ENCODE data around the gene LOXHD1. TPM values are rescaled to one million over a fixed set of nuclear protein-coding genes. Genes with fewer than 3 reads are reported as not detected.

LOXHD1 gene
- total RNA-seq, 4 donors from 2014 or later, result 0.13 to 0.50 TPM; not detected in 2

DNA sequence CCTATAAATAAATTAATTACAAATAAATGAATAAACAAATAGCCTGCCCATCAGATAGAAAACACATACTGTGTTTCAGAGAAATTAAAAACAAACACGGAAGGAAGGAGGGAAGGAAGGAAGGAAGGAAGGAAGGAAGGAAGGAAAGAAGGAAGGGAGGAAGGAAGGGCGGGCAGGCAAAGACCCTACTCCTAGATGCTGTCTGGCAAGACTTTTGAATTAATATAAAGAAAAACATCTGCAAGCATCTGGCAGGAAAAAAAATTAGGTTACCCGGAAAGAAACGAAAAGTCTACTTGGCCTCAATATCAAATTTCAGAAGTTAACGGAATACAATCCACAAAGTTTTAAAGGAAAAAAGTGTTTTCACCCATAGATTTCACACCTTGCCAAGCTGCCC is 49.1 kb downstream of the LOXHD1 start:
- TF ChIP-seq POLR2A (IDR thresholded peaks at IDR 0.05; ENCODE audit: low read depth) (no peak), POLR2AphosphoS5 (IDR thresholded peaks at IDR 0.05) (no peak), EP300 (IDR thresholded peaks at IDR 0.05) (no peak)
- TF ChIP-seq, protein P1, sequence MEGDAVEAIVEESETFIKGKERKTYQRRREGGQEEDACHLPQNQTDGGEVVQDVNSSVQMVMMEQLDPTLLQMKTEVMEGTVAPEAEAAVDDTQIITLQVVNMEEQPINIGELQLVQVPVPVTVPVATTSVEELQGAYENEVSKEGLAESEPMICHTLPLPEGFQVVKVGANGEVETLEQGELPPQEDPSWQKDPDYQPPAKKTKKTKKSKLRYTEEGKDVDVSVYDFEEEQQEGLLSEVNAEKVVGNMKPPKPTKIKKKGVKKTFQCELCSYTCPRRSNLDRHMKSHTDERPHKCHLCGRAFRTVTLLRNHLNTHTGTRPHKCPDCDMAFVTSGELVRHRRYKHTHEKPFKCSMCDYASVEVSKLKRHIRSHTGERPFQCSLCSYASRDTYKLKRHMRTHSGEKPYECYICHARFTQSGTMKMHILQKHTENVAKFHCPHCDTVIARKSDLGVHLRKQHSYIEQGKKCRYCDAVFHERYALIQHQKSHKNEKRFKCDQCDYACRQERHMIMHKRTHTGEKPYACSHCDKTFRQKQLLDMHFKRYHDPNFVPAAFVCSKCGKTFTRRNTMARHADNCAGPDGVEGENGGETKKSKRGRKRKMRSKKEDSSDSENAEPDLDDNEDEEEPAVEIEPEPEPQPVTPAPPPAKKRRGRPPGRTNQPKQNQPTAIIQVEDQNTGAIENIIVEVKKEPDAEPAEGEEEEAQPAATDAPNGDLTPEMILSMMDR (IDR thresholded peaks at IDR 0.05), result no peak

DNA sequence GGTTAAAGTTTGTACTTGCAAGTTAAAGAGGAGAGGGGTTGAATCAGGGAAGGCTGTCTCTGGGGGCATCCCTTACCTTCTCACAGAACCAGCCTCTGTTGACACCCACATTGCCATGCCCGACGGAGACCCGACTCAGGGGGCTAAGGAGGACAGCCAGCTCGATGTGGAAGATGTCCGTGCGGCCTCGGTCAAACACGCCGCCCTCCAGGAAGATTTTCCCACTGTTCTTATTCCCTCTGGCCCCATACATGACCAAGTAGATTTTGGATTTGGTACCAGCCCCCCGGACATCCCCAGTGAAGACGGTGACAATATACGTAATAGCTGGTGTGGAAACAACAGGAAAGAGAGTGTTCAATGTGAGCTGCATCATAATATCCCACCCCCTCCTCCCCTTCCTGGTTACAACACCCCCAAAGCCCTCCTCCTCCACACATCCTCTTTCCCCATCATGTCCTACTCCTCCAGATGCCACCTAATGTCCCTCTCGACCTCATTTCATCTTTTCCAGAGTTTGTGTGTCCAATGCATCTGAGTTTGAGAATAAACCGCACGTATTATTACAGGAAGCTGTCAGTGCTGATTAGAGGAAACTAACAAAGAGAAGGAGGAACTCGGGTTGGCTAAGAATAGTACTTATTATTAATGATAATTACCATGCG is 55.7 kb downstream of the LOXHD1 start:
- TF ChIP-seq POLR2A (IDR thresholded peaks at IDR 0.05; ENCODE audit: low read depth) (no peak), POLR2AphosphoS5 (IDR thresholded peaks at IDR 0.05) (no peak), EP300 (IDR thresholded peaks at IDR 0.05) (no peak)
- Histone ChIP-seq H3K9me3 (peaks cover 0 to 7% (median 5%) of the 10 kb centered on the region in 4 donors), H3K4me1 (no peaks in the 10 kb centered on the region), H3K36me3 (no peaks in the 10 kb centered on the region), H3K27ac (replicated peaks in 1 of 4) (no peak overlapping the region), H3K4me3 (peak overlapping the region in 3 of 4 donors; percentile 1 to 22 (median 16)), H3K27me3 (no peaks in the 10 kb centered on the region)
- 69% methylated on average over 17 of the region's 17 CpGs for WGBS
- intact Hi-C loops (cut with DNase I), result no loop called here
- DNase-seq (ENCODE audit: extremely low spot score), result peak; percentile 90

More for the DNA sequence above, 49.1 kb downstream of the LOXHD1 start:
- peak; percentile 34 for DNase-seq (ENCODE audit: extremely low spot score)
- 77% methylated on average over 5 of the region's 5 CpGs for WGBS
- Histone ChIP-seq H3K9me3 (no peaks in the 10 kb centered on the region), H3K4me3 (no peak overlapping the region), H3K27me3 (peaks cover 0 to 5% (median 0%) of the 10 kb centered on the region in 4 donors), H3K4me1 (no peaks in the 10 kb centered on the region), H3K36me3 (no peaks in the 10 kb centered on the region), H3K27ac (replicated peaks in 1 of 4) (no peak overlapping the region)
- intact Hi-C loops (cut with DNase I), result no loop called here

DNA sequence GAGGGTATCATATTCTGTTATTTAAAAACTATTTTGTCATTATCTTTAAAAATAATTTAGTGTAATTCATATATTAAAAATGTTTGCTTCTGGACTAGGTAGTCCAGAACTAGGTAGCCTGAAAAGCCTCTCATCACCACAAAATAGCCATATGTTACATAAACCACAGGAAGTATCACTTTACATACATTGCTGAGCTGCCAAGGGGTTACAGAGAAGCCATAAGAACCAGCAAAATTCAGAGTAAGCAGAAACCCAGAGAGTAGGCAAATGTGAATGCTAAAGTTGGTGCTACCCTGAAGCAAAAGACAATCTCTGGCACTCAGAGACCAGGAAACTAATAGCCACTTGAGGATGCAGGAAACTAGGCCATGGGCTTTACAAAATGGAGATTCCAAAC is 60.9 kb downstream of the LOXHD1 start:
- Histone ChIP-seq H3K9me3 (peaks cover 0 to 7% (median 5%) of the 10 kb centered on the region in 4 donors), H3K4me3 (no peak overlapping the region), H3K36me3 (no peaks in the 10 kb centered on the region), H3K4me1 (no peaks in the 10 kb centered on the region), H3K27ac (replicated peaks in 1 of 4) (no peak overlapping the region), H3K27me3 (peaks cover 0 to 5% (median 0%) of the 10 kb centered on the region in 4 donors)
- DNase-seq (ENCODE audit: extremely low spot score), result no peak
- TF ChIP-seq, protein P1 (IDR thresholded peaks at IDR 0.05), result no peak
- TF ChIP-seq EP300 (IDR thresholded peaks at IDR 0.05) (no peak), POLR2A (IDR thresholded peaks at IDR 0.05; ENCODE audit: low read depth) (no peak), POLR2AphosphoS5 (IDR thresholded peaks at IDR 0.05) (no peak)
- intact Hi-C loops (cut with DNase I), result no loop called here

DNA sequence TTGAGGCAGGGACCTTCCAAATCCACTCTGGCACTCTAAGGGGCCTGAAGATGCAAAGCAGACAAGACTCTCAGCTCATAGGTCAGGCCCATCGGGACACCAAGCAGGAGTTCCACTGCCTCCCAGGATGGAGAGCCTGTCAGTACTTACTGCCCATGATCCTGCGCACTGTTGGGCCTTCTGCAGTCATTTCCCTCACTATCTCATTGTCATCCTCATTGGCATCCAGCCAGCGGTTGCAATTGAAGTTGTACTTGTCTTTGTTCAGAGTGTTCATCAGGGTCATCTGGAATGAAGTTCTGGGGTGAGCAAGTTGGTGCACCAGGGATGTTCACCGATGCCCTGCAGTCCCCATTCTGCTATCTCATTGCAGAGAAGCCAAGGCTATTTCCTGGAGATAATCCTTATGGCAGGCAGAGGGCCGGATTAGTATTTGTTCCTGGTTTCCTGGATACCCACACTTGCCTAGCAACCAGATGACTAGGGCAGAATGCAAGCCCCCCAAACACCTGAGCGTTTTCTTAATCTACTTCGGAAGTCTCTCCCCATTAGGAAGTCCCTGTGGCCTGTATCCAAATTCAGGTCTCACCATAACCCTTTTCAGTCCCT is 65.1 kb downstream of the LOXHD1 start:
- TF ChIP-seq POLR2AphosphoS5 (IDR thresholded peaks at IDR 0.05) (no peak), POLR2A (IDR thresholded peaks at IDR 0.05; ENCODE audit: low read depth) (no peak), EP300 (IDR thresholded peaks at IDR 0.05) (no peak)
- TF ChIP-seq, protein P1 (IDR thresholded peaks at IDR 0.05), result no peak
- Histone ChIP-seq H3K4me1 (no peaks in the 10 kb centered on the region), H3K36me3 (no peaks in the 10 kb centered on the region), H3K27ac (replicated peaks in 1 of 4) (no peak overlapping the region), H3K27me3 (peaks cover 0 to 5% (median 0%) of the 10 kb centered on the region in 4 donors), H3K4me3 (no peak overlapping the region), H3K9me3 (peaks cover 0 to under 1% (median under 1%) of the 10 kb centered on the region in 4 donors)
- DNase-seq (ENCODE audit: extremely low spot score), result peak; percentile 89
- intact Hi-C loops (cut with DNase I), result no loop called here
- 72% methylated on average over 7 of the region's 7 CpGs for WGBS

DNA sequence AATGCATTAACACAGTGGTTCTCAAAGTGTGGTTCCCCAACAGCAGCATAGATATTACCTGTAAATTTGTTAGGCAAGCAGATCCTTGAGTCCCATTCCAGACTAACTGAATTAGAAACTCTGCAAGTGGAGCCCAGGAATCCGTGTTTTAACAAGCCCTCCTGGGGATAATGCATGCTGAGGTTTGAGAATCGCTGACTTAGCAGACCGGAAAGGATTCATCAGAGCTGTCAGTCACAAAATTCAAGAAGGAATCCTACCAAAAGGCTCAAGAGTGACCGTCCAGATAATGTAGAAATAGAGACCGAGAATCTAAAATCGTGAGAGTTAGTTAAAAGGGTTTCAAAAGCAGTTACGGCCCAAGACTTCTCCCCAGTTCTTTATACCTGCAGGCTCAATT is 66.9 kb downstream of the LOXHD1 start:
- no peaks in the 10 kb centered on the region for H3K9me3 ChIP-seq
- 76% methylated on average over 7 of the region's 7 CpGs for WGBS
- TF ChIP-seq, protein P1 (IDR thresholded peaks at IDR 0.05), result no peak
- no peak for TF ChIP-seq EP300 (IDR thresholded peaks at IDR 0.05)

More for the DNA sequence above, 66.9 kb downstream of the LOXHD1 start:
- intact Hi-C loops (cut with DNase I), result no loop called here
- no peak overlapping the region for H3K4me3 ChIP-seq
- no peak overlapping the region for H3K27ac ChIP-seq (replicated peaks in 1 of 4)
- peaks cover 0 to 5% (median 0%) of the 10 kb centered on the region in 4 donors for H3K27me3 ChIP-seq
- peak; percentile 77 for DNase-seq (ENCODE audit: extremely low spot score)
- H3K36me3 ChIP-seq, result no peaks in the 10 kb centered on the region
- H3K4me1 ChIP-seq, result no peaks in the 10 kb centered on the region
